K562 (cell line): ENCODE results near the gene ACTR3.

Experiments used
- CTBP1 ChIP-seq: fragments of 450-650 bp; IDR thresholded peaks from 2 replicates; pipeline ENCODE4 v1.6.1; 2016; ENCODE audit warnings: borderline replicate concordance
- ELF4 ChIP-seq: fragments of 450-650 bp; formaldehyde crosslinking; IDR thresholded peaks from 2 replicates; pipeline ENCODE4 v1.4.0; 2022; ENCODE audit warnings: missing genetic modification characterization
- NR2C2 ChIP-seq, 2 experiments: fragments of 200-800 bp in 1 of 2; sonication (Bioruptor generic) in 1 of 2; sonication (generic) in 1 of 2; formaldehyde crosslinking in 1 of 2; IDR thresholded peaks; 2 replicates each; pipeline versions ENCODE4 v1.6.1 to v1.8.0; 2016 to 2022; ENCODE audit warnings: mild to moderate bottlenecking in 1 of 2, missing compliant biosample characterization in 1 of 2, missing genetic modification characterization in 1 of 2, missing genetic modification reagents in 1 of 2
- POLR2A ChIP-seq: fragments of 450-650 bp; conservative IDR thresholded peaks from 2 replicates; pipeline ENCODE4 v1.6.1; 2016
- RBM22 ChIP-seq: fragments of 200-400 bp; formaldehyde crosslinking; IDR thresholded peaks from 2 replicates; pipeline ENCODE4 v1.6.1; 2018; ENCODE audit warnings: low read length, low read depth; ENCODE audit not compliant: poor library complexity, severe bottlenecking
- ZNF253 ChIP-seq: fragments of 250-450 bp; sonication (Bioruptor Pico); conservative IDR thresholded peaks from 2 replicates; pipeline ENCODE4 v1.6.1; 2021; ENCODE audit warnings: mild to moderate bottlenecking
- TF ChIP-seq, protein P1 (sequence below), 3 experiments: IDR thresholded peaks in 2 of 3; conservative IDR thresholded peaks in 1 of 3; 2 replicates each; pipeline ENCODE4 v1.5.1; 2011 to 2012; ENCODE audit warnings: low read length in 3 of 3, mild to moderate bottlenecking in 3 of 3, control low read depth in 2 of 3, improper control_type of control experiment in 1 of 3, inconsistent platforms in 1 of 3, low read depth in 1 of 3, mixed read lengths in 1 of 3, moderate library complexity in 1 of 3; ENCODE audit not compliant: insufficient read depth in 2 of 3
- TF ChIP-seq, protein P2 (sequence below): sonication (generic); formaldehyde crosslinking; IDR thresholded peaks from 2 replicates; pipeline ENCODE4 v1.8.0; 2022; ENCODE audit warnings: mild to moderate bottlenecking, missing genetic modification reagents
- TF ChIP-seq, protein P3 (sequence below): fragments of 200-800 bp; sonication (Bioruptor generic); IDR thresholded peaks from 2 replicates; pipeline ENCODE4 v1.6.1; 2017; ENCODE audit warnings: missing genetic modification characterization, missing compliant biosample characterization

DNA sequence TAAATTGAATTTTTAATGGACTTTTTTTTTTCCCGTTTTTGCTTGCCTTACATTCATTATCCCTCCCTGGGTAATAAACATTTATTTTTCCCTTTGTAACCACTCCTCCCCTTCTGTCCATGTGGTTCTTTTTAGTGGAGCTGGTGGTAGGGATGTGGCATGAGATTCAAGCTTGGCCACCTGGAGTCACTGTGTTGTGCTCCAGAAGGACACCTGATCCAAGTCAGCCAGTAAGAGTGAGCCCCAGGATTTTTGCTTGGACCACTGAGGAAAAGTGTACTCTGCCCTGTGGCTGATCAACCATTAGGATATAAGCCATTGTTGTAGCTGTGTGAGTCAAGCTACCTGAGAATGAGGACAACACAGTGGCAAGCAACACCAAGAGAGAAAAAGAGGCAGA, 11.1 kb upstream of the ACTR3 start:
- TF ChIP-seq ZNF253, result no peak
- TF ChIP-seq, protein P1, sequence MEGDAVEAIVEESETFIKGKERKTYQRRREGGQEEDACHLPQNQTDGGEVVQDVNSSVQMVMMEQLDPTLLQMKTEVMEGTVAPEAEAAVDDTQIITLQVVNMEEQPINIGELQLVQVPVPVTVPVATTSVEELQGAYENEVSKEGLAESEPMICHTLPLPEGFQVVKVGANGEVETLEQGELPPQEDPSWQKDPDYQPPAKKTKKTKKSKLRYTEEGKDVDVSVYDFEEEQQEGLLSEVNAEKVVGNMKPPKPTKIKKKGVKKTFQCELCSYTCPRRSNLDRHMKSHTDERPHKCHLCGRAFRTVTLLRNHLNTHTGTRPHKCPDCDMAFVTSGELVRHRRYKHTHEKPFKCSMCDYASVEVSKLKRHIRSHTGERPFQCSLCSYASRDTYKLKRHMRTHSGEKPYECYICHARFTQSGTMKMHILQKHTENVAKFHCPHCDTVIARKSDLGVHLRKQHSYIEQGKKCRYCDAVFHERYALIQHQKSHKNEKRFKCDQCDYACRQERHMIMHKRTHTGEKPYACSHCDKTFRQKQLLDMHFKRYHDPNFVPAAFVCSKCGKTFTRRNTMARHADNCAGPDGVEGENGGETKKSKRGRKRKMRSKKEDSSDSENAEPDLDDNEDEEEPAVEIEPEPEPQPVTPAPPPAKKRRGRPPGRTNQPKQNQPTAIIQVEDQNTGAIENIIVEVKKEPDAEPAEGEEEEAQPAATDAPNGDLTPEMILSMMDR (IDR thresholded peaks at IDR 0.05 in 2 of 3, conservative IDR thresholded peaks at IDR 0.05 in 1 of 3; ENCODE audit: insufficient read depth in 2 of 3, low read depth in 1 of 3, low read length in 3 of 3), result no peak
- TF ChIP-seq POLR2A, result no peak
- TF ChIP-seq, protein P2, sequence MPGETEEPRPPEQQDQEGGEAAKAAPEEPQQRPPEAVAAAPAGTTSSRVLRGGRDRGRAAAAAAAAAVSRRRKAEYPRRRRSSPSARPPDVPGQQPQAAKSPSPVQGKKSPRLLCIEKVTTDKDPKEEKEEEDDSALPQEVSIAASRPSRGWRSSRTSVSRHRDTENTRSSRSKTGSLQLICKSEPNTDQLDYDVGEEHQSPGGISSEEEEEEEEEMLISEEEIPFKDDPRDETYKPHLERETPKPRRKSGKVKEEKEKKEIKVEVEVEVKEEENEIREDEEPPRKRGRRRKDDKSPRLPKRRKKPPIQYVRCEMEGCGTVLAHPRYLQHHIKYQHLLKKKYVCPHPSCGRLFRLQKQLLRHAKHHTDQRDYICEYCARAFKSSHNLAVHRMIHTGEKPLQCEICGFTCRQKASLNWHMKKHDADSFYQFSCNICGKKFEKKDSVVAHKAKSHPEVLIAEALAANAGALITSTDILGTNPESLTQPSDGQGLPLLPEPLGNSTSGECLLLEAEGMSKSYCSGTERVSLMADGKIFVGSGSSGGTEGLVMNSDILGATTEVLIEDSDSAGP, result no peak
- TF ChIP-seq ELF4 (CRISPR knock-in tag), result no peak
- no peak for TF ChIP-seq NR2C2 (CRISPR knock-in tag; IDR thresholded peaks at IDR 0.05)
- TF ChIP-seq NR2C2 (tag; IDR thresholded peaks at IDR 0.05), result no peak
- no peak for TF ChIP-seq CTBP1
- TF ChIP-seq, protein P3, sequence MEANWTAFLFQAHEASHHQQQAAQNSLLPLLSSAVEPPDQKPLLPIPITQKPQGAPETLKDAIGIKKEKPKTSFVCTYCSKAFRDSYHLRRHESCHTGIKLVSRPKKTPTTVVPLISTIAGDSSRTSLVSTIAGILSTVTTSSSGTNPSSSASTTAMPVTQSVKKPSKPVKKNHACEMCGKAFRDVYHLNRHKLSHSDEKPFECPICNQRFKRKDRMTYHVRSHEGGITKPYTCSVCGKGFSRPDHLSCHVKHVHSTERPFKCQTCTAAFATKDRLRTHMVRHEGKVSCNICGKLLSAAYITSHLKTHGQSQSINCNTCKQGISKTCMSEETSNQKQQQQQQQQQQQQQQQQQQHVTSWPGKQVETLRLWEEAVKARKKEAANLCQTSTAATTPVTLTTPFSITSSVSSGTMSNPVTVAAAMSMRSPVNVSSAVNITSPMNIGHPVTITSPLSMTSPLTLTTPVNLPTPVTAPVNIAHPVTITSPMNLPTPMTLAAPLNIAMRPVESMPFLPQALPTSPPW, result no peak
- TF ChIP-seq RBM22, result no peak
